Colonic mucosa (tissue), 4 donors: Measurements from ENCODE around the gene WDFY4. TPM values are rescaled to one million over a fixed set of nuclear protein-coding genes. Genes with fewer than 3 reads are reported as not detected.

Experiments used
- DNase-seq: peaks from one replicate; pipeline ENCODE4 v3.0.0-alpha.2; 2020
- H3K27ac ChIP-seq: fragments of 200-600 bp; one replicate; pipeline ENCODE4 v1.8.0; 2021
- H3K27me3 ChIP-seq: fragments of 200-600 bp; one replicate; pipeline ENCODE4 v1.8.0; 2021
- H3K36me3 ChIP-seq: fragments of 200-600 bp; one replicate; pipeline ENCODE4 v1.8.0; 2021
- H3K4me1 ChIP-seq: fragments of 200-600 bp; one replicate; pipeline ENCODE4 v1.8.0; 2021; ENCODE audit warnings: mild to moderate bottlenecking
- H3K4me3 ChIP-seq: fragments of 200-600 bp; one replicate; pipeline ENCODE4 v1.8.0; 2021
- H3K9ac ChIP-seq, 2 donors: one replicate each; pipeline ENCODE4 v1.7.0; 2013; ENCODE audit warnings: control low read depth in 2 of 2, low read depth in 2 of 2, low read length in 2 of 2
- H3K9me3 ChIP-seq: fragments of 200-600 bp; one replicate; pipeline ENCODE4 v1.8.0; 2021
- CTCF ChIP-seq: fragments of 200-600 bp; IDR thresholded peaks from one replicate; pipeline ENCODE4 v1.8.0; 2022; ENCODE audit warnings: antibody characterized with exemption, mild to moderate bottlenecking
- intact Hi-C: fragments of 100-400 bp; cut with DNase I; formaldehyde crosslinking; loops from one replicate; pipeline ENCODE4 v1.14.1; 2022
- total RNA-seq, 2 donors: library from RNA; stranded (reverse); fragmentation: NEBNext Ultra II Directional in 1 of 2; extraction: Animal tissue kit (Norgen Biotek cat#: 25700) in 1 of 2; gene quantifications; one replicate each; pipeline ENCODE4 v1.2.1, GENCODE V29; 2021
- donor health status: healthy.
- donor health status: DM: no; HTN: no; CAD: no.
- donor health status: DM: no; HTN: no; CAD: no.

Gene WDFY4
- total RNA-seq, 2 donors from 2014 or later: 1.5 to 1.6 TPM

GRCh38 chr10:48750019-48750418 is 65.3 kb downstream of the WDFY4 start:
- H3K9ac ChIP-seq: no peak overlapping the region
- H3K27ac ChIP-seq: no peak overlapping the region
- H3K4me3 ChIP-seq: no peak overlapping the region
- no peaks in the 10 kb centered on the region for H3K27me3 ChIP-seq
- no peaks in the 10 kb centered on the region for H3K36me3 ChIP-seq
- no peak for DNase-seq
- intact Hi-C loops: no loop called here
- no peaks in the 10 kb centered on the region for H3K4me1 ChIP-seq
- no peaks in the 10 kb centered on the region for H3K9me3 ChIP-seq
- no peak for TF ChIP-seq CTCF

GRCh38 chr10:48750991-48751390 is 66.3 kb downstream of the WDFY4 start:
- no peak overlapping the region for H3K27ac ChIP-seq
- no peak overlapping the region for H3K4me3 ChIP-seq
- H3K27me3 ChIP-seq: no peaks in the 10 kb centered on the region
- no peaks in the 10 kb centered on the region for H3K4me1 ChIP-seq
- no peak overlapping the region for H3K9ac ChIP-seq
- H3K36me3 ChIP-seq: no peaks in the 10 kb centered on the region
- TF ChIP-seq CTCF: no peak
- DNase-seq: no peak
- intact Hi-C loops: no loop called here
- H3K9me3 ChIP-seq: no peaks in the 10 kb centered on the region

GRCh38 chr10:48751730-48752129 is 67.1 kb downstream of the WDFY4 start:
- Histone ChIP-seq H3K27ac (no peak overlapping the region), H3K4me3 (no peak overlapping the region)
- DNase-seq: no peak

DNA sequence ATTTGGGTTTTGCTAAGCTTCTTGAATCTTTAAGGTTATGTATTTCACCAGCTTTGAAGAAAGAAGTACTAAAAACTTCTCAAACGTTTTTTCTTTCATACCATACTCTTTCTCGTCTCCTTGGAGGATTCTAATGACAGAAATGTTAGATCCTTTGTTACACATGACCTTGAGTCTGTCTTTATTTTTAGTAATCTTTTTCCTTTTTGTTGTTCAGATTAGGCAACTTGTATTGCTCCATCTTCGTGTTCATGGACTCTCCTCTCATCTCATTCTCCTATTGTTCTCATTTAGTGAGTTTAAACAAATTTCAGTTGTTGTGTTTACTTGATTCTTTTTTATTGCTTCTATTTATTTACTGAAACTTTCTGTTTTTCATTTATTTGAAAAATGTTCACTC is 73.7 kb downstream of the WDFY4 start:
- Histone ChIP-seq H3K4me1 (no peaks in the 10 kb centered on the region), H3K9me3 (no peaks in the 10 kb centered on the region), H3K27ac (no peak overlapping the region), H3K36me3 (no peaks in the 10 kb centered on the region), H3K9ac (no peak overlapping the region), H3K4me3 (no peak overlapping the region), H3K27me3 (no peaks in the 10 kb centered on the region)
- TF ChIP-seq CTCF: no peak
- intact Hi-C loops: no loop called here
- DNase-seq: no peak

More at GRCh38 chr10:48751730-48752129, 67.1 kb downstream of the WDFY4 start:
- Histone ChIP-seq H3K36me3 (no peaks in the 10 kb centered on the region), H3K9ac (no peak overlapping the region), H3K27me3 (no peaks in the 10 kb centered on the region), H3K4me1 (no peaks in the 10 kb centered on the region), H3K9me3 (no peaks in the 10 kb centered on the region)
- intact Hi-C loops: no loop called here
- no peak for TF ChIP-seq CTCF

DNA sequence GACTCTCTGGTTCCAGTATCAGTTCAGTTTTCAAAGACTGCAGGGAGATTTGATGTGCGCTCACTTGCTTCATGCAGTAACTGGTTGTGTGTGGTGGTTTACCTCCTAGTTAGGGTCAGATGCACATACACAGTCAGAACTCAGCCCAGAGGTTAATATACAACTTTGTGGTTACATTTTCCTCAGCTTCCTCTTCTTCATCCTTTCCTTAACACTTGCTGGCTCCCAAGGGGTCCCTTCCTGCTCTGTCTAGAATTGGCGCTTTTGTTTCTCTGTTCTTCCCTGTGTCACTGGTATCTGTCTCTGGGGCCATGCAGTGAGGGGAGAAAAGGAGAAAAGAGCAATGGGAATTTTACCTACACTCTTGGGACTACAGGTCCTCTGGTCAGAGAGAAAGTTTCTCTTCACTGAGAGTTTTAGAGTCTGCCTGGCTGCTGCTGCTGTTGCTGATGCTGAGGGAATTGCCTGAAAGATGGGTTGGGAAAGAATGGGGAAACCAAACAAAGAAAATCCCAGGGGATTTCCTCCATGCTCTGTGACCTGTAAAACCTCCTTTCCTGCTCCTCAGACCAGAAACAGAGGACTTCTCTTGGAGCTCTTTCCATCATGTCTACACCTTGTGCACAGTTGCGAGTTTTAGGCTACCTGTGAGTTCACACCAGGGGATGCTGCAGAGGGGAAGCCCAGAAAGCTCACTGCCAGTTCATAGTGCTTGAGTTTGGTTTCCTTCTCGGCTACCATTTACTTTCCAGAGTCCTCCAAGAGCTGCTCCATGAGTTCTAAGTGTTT is 74.6 kb downstream of the WDFY4 start:
- H3K9me3 ChIP-seq: no peaks in the 10 kb centered on the region
- no peaks in the 10 kb centered on the region for H3K4me1 ChIP-seq
- DNase-seq: no peak
- H3K4me3 ChIP-seq: no peak overlapping the region
- intact Hi-C loops: no loop called here
- no peaks in the 10 kb centered on the region for H3K36me3 ChIP-seq
- no peaks in the 10 kb centered on the region for H3K27me3 ChIP-seq
- TF ChIP-seq CTCF: no peak
- H3K9ac ChIP-seq: no peak overlapping the region
- H3K27ac ChIP-seq: no peak overlapping the region
